ENCODE measurements around the gene BABAM2. TPM values are rescaled to one million over a fixed set of nuclear protein-coding genes. Genes with fewer than 3 reads are reported as not detected.
"Not testable (repeated sequence)": the region's sequence is repeated elsewhere in the genome, so short reads cannot be mapped to it uniquely, and the experiment has no call there.

The BABAM2 gene
- total RNA-seq, 2 donors from 2014 or later: 39.1 to 43.1 TPM

- intact Hi-C loops (cut with DNase I): no loop called here
- no peak for DNase-seq (ENCODE audit: low spot score)
These were observed 194.0 kb downstream of the BABAM2 start for GRCh38 chr2:28084564-28084963.

GRCh38 chr2:28085201-28085600, 194.7 kb downstream of the BABAM2 start:
- no peak for DNase-seq (ENCODE audit: low spot score)
- intact Hi-C loops (cut with DNase I): no loop called here

- DNase-seq (ENCODE audit: low spot score): no peak
- intact Hi-C loops (cut with DNase I): no loop called here
These were observed 196.1 kb downstream of the BABAM2 start for GRCh38 chr2:28086611-28087010.

DNA sequence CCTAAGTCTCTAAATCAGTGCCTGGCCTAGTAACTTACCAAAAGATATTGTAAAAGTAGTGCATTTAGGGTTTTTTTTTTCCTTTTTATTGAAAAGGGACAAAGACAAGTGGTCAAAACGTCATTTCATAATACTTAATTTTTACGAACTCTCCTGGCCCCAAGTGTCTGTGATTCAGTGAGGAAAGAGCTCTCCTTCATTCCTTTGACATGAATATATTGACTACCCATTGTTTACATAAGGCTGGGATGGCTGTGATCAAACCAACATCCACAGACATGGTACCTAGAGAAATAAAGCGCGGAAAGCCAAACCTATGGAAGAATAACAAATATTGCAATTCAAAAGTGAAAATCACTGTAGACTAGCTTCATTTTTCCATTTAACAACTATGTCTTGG, 198.4 kb downstream of the BABAM2 start:
- intact Hi-C loops (cut with DNase I): no loop called here
- no peak for DNase-seq (ENCODE audit: low spot score)

DNA sequence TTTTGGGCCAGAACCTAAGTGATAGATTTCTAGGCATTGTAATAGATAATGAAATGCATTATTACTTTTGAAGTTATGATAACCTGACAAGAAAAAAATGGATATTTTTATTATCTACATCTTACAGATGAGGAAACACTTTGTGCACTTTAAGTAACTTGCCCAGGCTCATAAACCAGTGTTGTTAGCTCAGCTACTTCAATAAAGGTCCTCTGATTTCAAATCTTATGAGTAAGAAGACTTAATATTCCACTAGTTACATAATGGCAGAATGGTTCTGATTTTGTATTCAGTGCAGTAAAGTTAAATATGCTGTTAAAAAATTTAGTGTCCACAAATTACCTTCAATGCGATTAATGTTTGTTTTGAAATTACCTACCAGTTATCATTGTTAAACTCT, 199.0 kb downstream of the BABAM2 start:
- intact Hi-C loops (cut with DNase I): no loop called here
- no peak for DNase-seq (ENCODE audit: low spot score)

DNA sequence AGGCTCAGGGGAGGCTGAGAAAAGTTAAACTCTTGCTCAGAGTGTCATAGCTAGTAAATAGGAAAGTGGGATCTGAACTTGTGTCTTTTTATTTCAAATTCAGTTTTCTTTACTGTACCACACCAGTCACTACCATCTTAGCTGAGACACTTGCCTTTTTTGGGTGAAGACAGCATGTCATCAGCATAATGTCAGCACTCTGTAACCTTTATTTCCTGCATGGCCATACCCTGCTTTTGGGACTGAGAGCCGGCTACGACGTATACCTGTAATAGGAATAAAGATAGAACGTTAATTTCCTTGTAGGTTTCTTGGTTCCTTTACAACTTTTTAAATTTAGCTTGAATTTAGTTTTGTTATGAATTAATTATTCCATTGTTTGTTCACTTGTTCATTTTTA, 202.8 kb downstream of the BABAM2 start:
- intact Hi-C loops (cut with DNase I): no loop called here
- DNase-seq (ENCODE audit: low spot score): no peak

DNA sequence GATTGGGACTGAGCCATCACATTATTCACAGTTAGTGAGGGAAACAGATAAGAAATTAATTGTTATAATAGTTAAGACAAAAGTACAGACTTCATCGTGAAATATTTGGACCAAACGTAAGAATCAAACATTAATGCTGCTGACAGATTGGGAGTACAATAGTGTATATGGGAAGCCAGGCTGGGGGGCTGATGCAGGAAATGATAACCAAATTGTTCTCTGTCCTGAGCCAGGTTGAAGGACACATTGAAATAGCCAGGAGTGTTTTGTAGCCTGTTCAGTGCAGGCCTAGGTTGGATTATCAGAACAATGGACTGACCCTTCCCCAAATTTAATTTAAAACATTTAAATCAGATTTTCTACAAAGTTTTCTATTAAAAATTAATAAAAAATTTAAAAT, 203.2 kb downstream of the BABAM2 start:
- DNase-seq (ENCODE audit: low spot score): no peak
- intact Hi-C loops (cut with DNase I): no loop called here

DNA sequence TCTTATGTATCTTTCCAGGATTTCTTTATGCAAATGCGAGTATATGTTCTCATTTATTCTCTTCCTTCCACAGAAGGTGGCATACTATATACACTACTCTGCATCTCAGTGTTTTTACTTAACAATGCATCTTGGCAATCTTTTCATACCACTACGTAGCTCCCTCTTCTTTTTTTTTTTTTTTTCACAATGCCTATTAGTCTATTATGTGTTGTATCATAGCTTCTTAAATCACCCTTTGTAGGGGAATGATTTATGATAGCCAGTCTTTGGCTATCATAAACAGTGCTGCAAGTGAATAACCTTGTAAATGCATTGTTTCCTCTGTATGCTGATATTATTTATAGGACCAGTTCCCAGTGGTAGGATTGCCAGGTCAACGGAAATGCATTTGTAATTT, 204.2 kb downstream of the BABAM2 start:
- intact Hi-C loops (cut with DNase I): no loop called here
- no peak for DNase-seq (ENCODE audit: low spot score)

- intact Hi-C loops (cut with DNase I): loop anchor here in 1 of 2 donors (1.0 kb wide), 1 partner anchor 44 kb away; no protein-coding TSS in a partner anchor
- DNase-seq (ENCODE audit: low spot score): no peak
These were observed 205.1 kb downstream of the BABAM2 start for GRCh38 chr2:28095622-28096021.

GRCh38 chr2:28096421-28096820, 205.9 kb downstream of the BABAM2 start:
- intact Hi-C loops (cut with DNase I): loop anchor here in 1 of 2 donors (1.0 kb wide), 1 partner anchor 45 kb away; no protein-coding TSS in a partner anchor
- DNase-seq (ENCODE audit: low spot score): no peak

DNA sequence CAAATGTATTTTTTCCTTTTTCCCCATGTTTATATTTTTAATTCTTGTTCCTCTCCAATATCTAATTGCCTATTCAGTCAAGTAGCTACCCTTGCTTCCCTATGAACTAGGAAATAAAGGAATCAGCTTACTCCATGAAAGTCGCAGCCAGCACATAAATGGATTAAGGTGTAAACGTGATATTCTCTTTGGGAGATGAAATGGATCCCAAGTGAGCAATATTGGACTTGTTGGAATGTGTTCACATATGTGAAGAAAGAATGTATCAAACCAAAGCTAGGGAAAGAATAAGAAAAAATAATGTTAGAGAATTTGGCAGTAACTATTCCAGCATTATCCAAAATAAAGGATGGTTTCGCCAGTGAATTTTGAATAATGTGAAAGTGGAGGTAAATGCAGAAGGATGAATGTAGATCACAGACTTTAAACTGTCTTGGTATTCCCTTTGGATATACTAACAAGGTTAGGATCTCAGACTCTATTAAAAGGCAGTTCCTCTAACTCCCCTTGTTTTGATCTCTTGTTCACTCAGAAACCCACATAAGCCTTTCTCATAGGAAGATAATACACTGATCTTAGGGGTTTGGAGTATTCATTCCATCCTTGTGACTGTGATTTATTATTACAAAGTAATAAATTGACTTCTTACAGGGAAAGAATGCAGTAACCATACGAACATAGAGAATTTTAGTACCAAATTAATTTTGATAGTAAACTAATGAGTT, 208.1 kb downstream of the BABAM2 start:
- no peak for DNase-seq (ENCODE audit: low spot score)
- intact Hi-C loops (cut with DNase I): no loop called here

GRCh38 chr2:28101123-28101522, 210.6 kb downstream of the BABAM2 start:
- intact Hi-C loops (cut with DNase I): no loop called here
- DNase-seq (ENCODE audit: low spot score): no peak

DNA sequence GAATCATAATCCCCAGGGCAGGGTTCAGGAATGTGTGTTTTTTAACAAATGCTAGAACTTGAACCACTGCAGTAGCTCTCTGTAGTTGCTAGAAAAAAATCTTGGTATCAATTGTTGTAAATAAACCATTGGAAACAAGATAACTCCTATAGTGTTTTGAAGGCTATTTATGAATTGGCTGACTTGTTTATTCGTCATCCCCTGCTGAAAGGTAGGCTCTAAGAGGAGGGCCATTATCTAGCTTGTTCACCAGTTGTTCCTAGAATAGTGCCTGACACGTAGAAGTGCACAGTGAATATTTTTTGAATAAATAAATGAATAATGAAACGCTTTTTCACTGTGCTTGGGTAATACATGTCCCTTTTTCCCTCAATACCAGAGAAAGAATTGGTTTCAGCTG, 211.4 kb downstream of the BABAM2 start:
- intact Hi-C loops (cut with DNase I): no loop called here
- DNase-seq (ENCODE audit: low spot score): no peak

GRCh38 chr2:28102455-28102874, 211.9 kb downstream of the BABAM2 start:
- intact Hi-C loops (cut with DNase I): no loop called here
- no peak for DNase-seq (ENCODE audit: low spot score)

- intact Hi-C loops (cut with DNase I): no loop called here
- no peak for DNase-seq (ENCODE audit: low spot score)
These were observed 213.1 kb downstream of the BABAM2 start for GRCh38 chr2:28103611-28104010.

DNA sequence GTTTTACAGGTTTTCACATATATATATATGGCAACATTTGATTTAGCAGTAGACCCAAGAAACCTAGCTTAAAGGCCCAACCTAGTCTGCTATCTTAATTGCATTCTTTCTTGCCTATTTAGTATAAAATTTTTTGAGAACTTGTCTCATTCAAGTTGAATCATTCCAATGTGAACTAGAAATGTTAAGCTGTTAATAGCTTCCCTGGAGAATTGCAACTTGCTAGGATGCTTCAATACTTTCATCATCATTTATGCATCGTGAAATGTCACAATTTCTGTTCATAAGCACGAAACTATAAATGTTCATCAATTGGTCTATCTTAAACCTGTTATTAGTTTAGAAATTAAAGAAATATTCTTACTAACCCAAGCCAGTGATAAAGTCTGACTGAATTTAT, 217.6 kb downstream of the BABAM2 start:
- intact Hi-C loops (cut with DNase I): no loop called here
- no peak for DNase-seq (ENCODE audit: low spot score)

DNA sequence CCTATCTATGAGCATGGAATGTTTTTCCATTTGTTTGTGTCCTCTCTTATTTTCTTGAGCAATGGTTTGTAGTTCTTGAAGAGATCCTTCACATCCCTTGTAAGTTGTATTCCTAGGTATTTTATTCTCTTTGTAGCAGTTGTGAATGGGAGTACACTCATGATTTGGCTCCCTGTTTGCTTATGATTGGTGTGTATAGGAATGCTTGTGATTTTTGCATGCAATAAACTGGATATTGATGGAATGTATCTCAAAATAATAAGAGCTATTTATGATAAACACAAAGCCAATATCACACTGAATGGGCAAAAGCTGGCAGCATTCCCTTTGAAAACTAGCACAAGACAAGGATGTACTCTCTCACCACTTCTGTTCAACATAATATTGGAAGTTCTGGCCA, 223.2 kb downstream of the BABAM2 start:
- DNase-seq (ENCODE audit: low spot score); intact Hi-C loops (cut with DNase I): not testable (repeated sequence)

DNA sequence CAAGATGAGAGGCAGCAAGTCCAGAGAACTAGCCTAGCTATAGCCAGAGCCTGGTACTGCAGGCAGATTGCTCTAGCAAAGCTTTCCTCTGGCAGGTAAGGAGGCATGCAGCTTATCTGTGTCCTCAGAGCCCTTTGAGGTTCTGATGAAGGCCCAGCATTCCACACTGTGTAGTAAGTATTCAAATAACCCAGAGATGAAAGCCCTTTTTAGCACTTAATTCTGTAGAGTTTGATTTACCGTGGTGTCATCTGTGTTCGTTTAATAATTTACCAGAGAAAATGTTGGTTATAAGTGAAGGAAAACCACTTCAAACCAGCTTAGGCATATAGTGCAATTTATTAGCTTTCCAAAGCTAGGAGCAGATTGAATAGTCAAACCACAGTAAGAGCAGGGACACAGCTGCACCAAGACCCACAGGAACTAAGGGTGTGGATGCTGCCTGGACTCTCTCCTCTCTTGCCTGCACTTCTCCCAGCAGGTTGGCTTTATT, 226.6 kb downstream of the BABAM2 start:
- no peak for DNase-seq (ENCODE audit: low spot score)
- intact Hi-C loops (cut with DNase I): no loop called here

DNA sequence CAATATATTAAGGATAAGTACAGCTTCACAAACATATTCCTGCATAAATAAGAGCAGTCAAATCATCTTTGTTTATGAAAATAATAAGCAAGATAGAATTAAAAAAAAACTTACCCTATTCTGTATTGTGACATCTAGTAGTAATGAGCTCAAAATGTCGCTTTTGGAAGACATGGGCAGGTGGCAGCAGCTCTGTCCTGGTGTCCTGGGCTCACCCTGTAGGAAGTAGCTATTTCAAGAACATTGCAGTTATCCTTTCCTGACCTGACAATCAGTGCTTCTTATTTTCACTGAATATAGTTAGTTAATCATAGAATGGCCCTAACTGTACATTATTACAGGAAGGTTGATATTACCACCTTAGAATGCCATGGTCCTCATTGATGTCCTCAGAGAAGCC, 229.1 kb downstream of the BABAM2 start:
- intact Hi-C loops (cut with DNase I): no loop called here
- DNase-seq (ENCODE audit: low spot score): no peak

DNA sequence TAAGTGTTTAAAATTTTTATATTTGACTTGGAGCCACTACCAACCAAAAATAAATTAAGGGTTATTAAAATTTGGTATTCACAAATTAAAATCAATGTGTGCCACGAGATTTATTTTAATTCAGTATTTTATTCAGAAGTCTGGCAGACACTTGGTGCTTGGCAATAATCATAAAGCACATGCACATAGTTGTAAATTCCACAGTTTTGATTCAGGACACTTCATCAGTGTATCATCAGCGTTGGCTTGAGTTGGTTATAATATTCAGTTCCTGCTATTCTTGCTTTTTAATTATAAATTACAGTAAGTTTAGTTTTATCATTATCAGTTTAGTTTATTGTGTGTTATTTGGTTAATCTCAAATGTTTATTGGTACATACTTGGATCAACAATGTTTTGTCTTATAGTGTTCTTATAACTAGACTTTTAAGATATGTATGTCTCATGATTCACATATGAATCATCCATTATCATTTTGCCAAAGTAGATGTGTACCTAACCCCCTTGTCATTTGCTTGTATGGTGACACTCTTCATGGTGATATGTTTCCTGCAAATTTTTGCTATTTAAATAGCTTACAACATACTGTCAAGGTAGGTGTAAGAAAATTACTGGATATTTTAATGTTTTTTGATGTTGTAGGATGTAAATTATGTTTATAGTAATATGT, 237.9 kb downstream of the BABAM2 start:
- intact Hi-C loops (cut with DNase I): no loop called here
- no peak for DNase-seq (ENCODE audit: low spot score)
